GM12891 (cell line): ENCODE data around the gene CDH23.

Experiments used
- POLR2A ChIP-seq: IDR thresholded peaks from 2 replicates; pipeline ENCODE4 v1.6.1; 2011; ENCODE audit warnings: low read depth, low read length, control low read depth
- POLR2AphosphoS5 ChIP-seq: IDR thresholded peaks from 2 replicates; pipeline ENCODE4 v1.6.1; 2011; ENCODE audit warnings: low read depth, low read length, control low read depth

- no peak for TF ChIP-seq POLR2AphosphoS5
- no peak for TF ChIP-seq POLR2A
Observed at GRCh38 chr10:71691405-71691804, 294.7 kb downstream of the CDH23 start.
